Uterus (tissue), 2 donors: Measurements from ENCODE around the gene STRAP.

Experiments used
- CTCF ChIP-seq, 4 experiments: fragments of 200-600 bp in 2 of 4; fragments of 450-650 bp in 2 of 4; sonication (generic) in 2 of 4; IDR thresholded peaks; one replicate each; pipeline ENCODE4 v1.5.1; 2016 to 2019; ENCODE audit warnings: antibody characterized with exemption in 4 of 4, mild to moderate bottlenecking in 2 of 4, moderate library complexity in 1 of 4
- POLR2A ChIP-seq, 2 donors: fragments of 450-650 bp; IDR thresholded peaks; one replicate each; pipeline ENCODE4 v1.6.1; 2016; ENCODE audit warnings: antibody characterized with exemption in 2 of 2, mild to moderate bottlenecking in 1 of 2, moderate library complexity in 1 of 2

- TF ChIP-seq POLR2A (IDR thresholded peaks at IDR 0.05): no peak
- TF ChIP-seq CTCF (IDR thresholded peaks at IDR 0.05): no peak
Observed at GRCh38 chr12:15933751-15934150, 51.6 kb downstream of the STRAP start.
